ENCODE results near the gene BOLL. TPM values are rescaled to one million over a fixed set of nuclear protein-coding genes. Genes with fewer than 3 reads are reported as not detected.
"Not testable (repeated sequence)": the region's sequence is repeated elsewhere in the genome, so short reads cannot be mapped to it uniquely, and the experiment has no call there.

BOLL gene
- total and polyA plus RNA-seq, 12 donors: 0.12 to 0.18 TPM; not detected in 10

- TF ChIP-seq CTCF (IDR thresholded peaks at IDR 0.05): no peak
- DNase-seq (no peak), ATAC-seq (no peak)
- Histone ChIP-seq H3K9me3 (no peaks in the 10 kb centered on the region), H3K27me3 (no peaks in the 10 kb centered on the region), H3K4me1 (peaks cover 0 to 20% (median 13%) of the 10 kb centered on the region in 9 donors), H3K4me3 (no peak overlapping the region), H3K36me3 (peaks cover 0 to 33% (median 4%) of the 10 kb centered on the region in 9 donors), H3K27ac (no peak overlapping the region)
- 93 to 96% methylated on average over 3 of the region's 3 CpGs for WGBS, 2 donors
- intact Hi-C loops (cut with DNase I): loop anchor here in 2 of 10 donors (5.0 to 10.0 kb wide), 2 partner anchors 59 to 582 kb away; no protein-coding TSS in a partner anchor
Observed at GRCh38 chr2:197713271-197713670, 71.8 kb downstream of the BOLL start.

GRCh38 chr2:197711578-197711977 is 73.5 kb downstream of the BOLL start:
- ATAC-seq: no peak
- DNase-seq: no peak
- Histone ChIP-seq H3K4me1 (peaks cover 2 to 35% (median 30%) of the 10 kb centered on the region in 9 donors), H3K36me3 (peaks cover 0 to 33% (median 4%) of the 10 kb centered on the region in 9 donors), H3K27me3 (no peaks in the 10 kb centered on the region), H3K4me3 (no peak overlapping the region), H3K27ac (no peak overlapping the region), H3K9me3 (no peaks in the 10 kb centered on the region)
- intact Hi-C loops (cut with DNase I): loop anchor here in 2 of 10 donors (5.0 to 10.0 kb wide), 2 partner anchors 61 to 583 kb away; no protein-coding TSS in a partner anchor
- TF ChIP-seq CTCF (IDR thresholded peaks at IDR 0.05): no peak

GRCh38 chr2:197710424-197711042 is 74.6 kb downstream of the BOLL start:
- no peak for ATAC-seq

GRCh38 chr2:197709140-197709539 is 76.0 kb downstream of the BOLL start:
- not testable (repeated sequence) for H3K27ac ChIP-seq, H3K27me3 ChIP-seq, H3K9me3 ChIP-seq, ATAC-seq, H3K4me3 ChIP-seq, DNase-seq
- 93 to 95% methylated on average over 7 of the region's 7 CpGs for WGBS, 2 donors
- peaks cover 2 to 49% (median 40%) of the 10 kb centered on the region in 9 donors for H3K4me1 ChIP-seq
- intact Hi-C loops (cut with DNase I): loop anchor here in 9 of 10 donors (2.0 to 10.0 kb wide), 10 partner anchors 68 to 588 kb away; partner anchors contain the start of genes MOB4 (in 5 of the 9), SF3B1 (in 2 of the 9), HSPD1 (in 1 of the 9) and HSPE1 (in 1 of the 9)
- H3K36me3 ChIP-seq: peaks cover 0 to 29% (median 4%) of the 10 kb centered on the region in 9 donors

More at GRCh38 chr2:197710424-197711042, 74.6 kb downstream of the BOLL start:
- intact Hi-C loops (cut with DNase I): loop anchor here in 2 of 10 donors (5.0 to 10.0 kb wide), 2 partner anchors 62 to 584 kb away; no protein-coding TSS in a partner anchor
- DNase-seq: no peak
- Histone ChIP-seq H3K9me3 (no peaks in the 10 kb centered on the region), H3K4me1 (peaks cover 2 to 44% (median 40%) of the 10 kb centered on the region in 9 donors), H3K27ac (no peak overlapping the region), H3K36me3 (peaks cover 0 to 33% (median 4%) of the 10 kb centered on the region in 9 donors), H3K27me3 (no peaks in the 10 kb centered on the region), H3K4me3 (no peak overlapping the region)
- no peak for TF ChIP-seq CTCF (IDR thresholded peaks at IDR 0.05)

All from heart right ventricle (tissue), 16 donors.